HG02870 (cell line): ENCODE measurements around the gene CD40LG.

Experiments
- ATAC-seq: cut with Tn5 transposase; IDR thresholded peaks from one replicate; pipeline ENCODE4 v1.9.1; 2021; ENCODE audit warnings: mild to moderate bottlenecking, moderate library complexity; ENCODE audit not compliant: unreplicated experiment

Gene CD40LG

DNA sequence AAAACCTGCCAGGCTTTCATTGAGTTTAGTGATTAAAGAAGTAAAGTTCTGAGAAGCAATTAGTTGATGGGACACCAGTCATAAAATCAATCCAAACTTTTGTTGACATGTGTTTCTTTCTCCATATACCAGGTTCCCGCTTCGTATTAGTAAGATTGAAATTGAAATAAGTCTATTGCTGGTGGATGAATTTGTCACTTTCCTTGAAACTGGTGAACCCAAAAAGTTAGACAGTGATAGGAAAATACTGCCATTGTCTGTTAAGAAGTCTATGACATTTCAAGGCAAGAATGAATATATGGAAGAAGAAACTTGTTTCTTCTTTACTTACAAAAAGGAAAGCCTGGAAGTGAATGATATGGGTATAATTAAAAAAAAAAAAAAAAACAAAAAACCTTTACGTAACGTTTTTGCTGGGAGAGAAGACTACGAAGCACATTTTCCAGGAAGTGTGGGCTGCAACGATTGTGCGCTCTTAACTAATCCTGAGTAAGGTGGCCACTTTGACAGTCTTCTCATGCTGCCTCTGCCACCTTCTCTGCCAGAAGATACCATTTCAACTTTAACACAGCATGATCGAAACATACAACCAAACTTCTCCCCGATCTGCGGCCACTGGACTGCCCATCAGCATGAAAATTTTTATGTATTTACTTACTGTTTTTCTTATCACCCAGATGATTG, at the start of gene CD40LG:
TSS of gene CD40LG (plus strand) at position 482 of the 684 bp plus-strand sequence. CDS start at position 573, 91 bp downstream.
- ATAC-seq = no peak

DNA sequence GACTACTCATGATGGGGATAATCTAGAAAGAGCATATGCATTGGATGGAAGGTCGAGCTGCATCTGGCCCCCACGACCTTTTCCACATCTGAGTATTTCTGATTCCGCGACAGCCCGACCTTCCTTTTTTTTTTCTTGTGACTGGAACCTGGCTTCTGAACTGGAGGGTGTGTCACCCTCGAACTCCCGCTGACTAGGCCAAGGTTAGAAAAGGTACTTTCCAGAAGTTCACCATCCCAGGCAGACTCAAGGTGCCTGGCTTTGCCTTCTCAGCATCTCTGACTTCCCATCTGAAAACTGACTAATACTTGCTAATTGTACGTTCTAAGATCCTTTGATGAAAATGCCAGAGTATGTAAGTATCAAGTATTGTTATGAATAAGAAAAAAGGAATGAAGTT, 49.3 kb upstream of the CD40LG start:
- ATAC-seq = no peak

DNA sequence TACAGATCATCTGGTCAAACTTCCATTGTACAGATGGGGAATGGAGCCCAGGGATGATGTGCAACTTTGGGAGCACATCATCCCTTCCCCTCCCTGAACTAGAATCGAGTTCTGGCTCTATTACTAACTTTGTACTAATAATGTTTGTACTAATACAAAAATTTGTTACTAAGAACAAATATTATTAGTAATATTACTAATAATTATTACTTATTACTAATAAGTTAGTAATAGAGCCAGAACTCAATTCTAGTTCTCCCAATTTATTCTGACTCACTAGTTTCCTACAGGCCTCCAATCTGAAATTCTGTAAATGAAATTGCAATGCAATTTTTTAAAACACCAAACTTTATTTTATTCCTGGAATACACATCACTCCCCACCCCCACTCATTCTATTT, 47.9 kb upstream of the CD40LG start:
- ATAC-seq = no peak

DNA sequence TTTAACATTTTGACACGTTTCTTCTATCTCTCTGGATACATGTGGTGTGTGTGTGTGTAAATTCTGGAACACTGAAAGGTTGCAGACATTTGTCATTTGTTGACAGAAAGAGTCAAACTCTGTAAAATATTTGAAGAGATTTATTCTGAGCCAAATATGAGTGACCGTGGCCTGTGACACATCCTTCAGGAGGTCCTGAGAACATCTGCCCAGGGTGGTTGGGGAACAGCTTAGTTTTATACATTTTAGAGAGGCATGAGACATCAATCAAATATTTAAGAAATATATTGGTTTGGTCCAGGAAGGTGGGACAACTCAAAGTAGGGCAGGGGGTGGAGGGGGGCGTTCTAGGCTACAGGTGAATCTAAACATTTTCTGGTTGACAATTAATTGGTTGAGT, 40.7 kb upstream of the CD40LG start:
- ATAC-seq = no peak

DNA sequence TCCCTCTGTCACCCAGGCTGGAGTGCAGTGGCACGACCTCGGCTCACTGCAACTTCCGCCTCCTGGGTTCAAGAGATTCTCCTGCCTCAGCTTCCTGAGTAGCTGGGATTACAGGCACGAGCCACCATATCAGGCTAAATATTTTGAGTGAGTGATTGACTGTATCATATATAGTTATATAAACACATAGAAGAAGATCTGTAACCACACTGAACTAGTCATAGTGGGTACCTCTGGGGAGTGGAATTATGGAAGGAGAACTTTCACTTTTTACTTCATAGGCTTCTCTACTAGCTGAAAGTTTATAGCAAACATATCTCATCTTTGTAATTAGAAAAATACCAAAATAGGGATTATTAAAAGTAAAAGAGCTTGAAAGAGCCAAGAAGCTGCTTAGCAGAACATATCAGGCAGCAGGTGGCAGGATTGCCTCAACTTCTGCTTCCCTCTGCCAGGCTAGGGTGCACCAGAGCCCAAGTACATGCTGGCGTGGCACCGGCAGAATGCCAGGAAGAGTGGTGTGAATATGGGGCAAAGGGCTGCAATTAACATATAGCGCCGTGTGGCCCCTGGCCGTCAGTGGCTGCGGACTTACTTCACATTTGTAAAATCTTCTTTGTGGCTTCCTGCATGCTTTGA, 39.5 kb upstream of the CD40LG start:
- no peak for ATAC-seq

DNA sequence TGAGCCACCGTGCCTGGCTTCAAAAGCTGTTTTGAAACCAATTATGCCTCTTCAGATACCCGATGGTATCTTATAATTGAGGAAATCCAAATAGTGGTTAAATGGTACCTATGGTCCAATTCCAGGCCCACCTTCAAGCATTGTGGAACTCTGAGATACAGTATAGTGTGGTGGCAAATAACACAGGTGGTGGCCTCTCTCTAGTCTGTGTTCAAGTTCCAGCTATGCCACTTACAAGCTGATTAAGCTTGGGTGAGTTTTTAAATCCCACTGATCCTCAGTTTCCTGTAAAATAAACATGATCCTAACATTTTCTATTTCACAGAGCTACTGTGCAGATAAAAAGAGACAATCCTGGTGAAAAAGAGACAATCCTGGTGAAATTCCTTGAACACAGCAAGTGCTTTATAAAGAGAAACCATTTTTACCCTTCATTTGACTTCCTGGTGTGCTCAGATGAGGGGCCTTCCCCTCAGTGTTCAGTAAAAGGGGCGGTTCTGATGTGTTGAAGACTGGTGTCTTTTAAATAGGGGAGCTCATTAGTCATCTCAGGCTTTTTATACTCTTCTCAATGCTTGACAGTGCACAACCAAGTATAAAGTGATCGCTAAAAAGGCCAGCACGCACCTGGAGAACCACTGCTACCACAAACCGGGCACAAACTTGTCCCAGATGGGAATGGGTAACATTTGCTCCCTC, 30.8 kb upstream of the CD40LG start:
- ATAC-seq = peak; percentile 99

DNA sequence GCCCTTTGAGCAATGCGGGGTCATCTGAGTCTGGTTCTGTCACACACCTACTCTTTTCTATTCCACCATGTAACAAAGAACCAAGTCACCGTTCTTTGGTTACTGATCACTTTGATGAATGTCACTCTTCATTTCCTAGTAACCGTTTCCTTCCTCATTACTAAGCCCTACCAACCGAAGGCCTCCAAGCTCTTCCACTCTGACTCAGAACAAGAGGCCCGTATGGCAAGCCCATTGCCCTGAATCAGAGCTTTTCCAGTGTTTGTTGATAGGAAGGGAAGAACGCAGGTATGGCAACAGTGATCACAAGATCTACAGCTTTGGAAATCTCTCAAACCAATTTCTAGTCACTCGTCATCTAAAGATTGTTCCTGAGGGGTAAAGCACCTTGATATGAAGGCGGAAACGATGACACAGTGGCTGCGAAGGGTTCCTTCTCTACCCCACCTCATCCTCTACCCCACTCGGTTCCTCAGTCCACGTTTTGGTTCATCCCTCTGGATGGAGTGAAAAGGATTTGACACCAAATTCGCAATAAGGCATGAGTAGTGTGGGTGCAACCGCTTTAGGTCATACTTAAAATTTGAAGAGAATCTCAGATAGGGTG, 28.0 kb upstream of the CD40LG start:
- ATAC-seq = no peak

DNA sequence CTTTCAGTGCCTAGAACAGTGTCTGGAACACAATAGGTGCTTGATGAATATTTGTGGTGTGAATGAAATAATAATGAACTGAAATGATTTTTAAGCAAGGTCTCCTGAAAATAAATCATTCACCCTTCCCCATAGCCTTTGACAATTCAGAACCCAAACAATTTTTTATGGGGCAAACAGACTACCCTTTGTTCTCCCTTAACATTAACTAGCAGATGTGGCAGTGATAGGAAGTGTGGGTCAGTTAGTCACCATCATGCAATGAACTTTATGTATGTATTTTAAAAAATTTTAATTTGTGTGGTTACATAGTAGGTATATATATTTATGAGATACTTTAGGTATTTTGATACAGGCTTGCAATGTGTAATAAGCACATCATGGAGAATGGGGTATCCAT, 27.2 kb upstream of the CD40LG start:
- no peak for ATAC-seq

DNA sequence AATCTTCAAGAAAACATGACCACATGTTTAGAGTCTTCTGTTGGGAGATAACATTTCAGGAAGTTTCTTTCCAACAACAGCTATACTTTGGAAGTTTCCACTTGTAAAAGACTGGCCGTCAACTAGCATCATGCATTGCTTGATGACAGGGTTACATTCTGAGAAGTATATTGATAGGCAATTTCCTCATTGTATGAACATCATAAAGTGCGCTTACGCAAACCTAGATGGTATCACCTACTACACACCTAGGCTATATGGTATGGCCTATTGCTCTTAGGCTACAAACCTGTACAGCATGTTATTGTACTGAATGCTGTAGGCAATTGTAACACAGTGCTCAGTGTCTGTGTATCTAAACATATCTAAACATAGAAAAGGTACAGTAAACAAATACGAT, 25.4 kb upstream of the CD40LG start:
- no peak for ATAC-seq

DNA sequence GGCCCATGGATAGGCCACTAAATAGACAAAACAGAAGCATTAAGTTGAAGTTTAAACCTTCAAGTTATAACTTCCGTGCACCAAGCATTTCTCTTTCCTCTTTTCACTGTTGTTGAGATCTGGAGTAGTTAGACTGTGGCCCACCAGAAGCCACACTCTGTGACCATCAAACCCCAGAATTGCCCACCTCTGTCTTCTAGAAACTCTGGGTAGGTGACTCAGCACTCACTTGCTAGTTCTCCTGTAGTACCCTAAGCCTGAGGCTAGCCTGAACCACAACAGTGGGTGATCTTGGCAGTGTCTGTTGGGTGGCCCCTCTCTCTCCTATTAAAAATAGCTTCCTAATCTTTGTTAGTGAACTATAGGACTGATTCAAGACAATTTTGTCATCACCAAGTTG, 24.6 kb upstream of the CD40LG start:
- ATAC-seq = no peak

DNA sequence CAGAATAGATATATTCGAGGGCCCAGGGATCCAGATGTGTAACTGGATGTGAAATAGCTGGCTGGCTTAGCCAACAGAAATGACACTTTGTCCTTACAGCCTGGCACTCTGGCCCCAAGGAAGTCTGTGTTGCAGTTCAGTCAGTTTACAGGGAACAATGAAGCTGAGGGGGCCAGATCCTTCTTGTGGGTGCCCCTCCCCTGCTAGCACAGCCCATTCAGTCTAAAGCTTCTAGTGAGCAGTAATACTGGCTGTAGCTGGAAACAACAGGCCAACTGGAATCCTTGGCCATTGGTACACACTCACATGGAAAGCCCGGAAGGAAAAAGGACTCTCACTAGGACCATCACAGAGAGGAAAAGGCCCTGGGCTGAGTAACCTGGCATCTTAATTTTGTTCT, 22.7 kb upstream of the CD40LG start:
- ATAC-seq = no peak

DNA sequence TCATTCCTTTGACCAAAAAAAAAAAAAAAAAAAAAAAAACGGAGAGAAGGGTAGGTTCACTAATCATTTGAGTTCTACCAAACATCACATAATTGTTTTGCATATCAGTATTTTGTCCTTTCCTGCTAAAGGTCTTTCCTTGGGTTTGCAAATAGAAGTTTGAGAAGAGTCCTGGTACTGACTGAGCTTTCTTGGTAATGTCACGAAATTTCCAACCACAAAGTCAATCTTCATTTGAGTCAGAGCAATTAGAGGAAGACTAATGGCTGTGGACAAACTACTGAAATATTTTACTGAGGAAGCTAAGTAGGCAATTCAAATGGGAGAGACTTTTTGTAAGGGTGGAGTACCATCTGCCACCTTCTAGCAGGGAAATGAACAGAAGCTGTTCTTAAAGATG, 21.7 kb upstream of the CD40LG start:
- peak; percentile 81 for ATAC-seq

DNA sequence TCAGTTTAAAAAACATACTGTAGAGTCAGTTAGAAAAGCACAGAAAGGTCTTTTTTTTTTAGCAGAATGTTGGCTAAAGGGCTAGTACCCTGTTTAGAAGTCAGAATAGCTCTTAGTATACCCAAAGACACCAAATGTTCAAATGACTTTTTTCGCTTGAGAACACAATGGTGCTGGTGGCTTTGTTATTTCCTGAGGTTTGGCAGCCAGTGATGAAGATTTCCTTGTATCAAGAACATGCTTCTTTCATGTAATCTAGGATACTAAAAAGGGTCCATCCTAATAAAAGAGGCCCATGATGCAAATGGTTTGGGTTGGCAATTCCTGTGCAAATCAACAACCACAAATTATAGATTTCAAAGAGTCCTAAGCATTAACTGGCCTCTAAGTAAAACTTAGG, 21.1 kb upstream of the CD40LG start:
- ATAC-seq = no peak

DNA sequence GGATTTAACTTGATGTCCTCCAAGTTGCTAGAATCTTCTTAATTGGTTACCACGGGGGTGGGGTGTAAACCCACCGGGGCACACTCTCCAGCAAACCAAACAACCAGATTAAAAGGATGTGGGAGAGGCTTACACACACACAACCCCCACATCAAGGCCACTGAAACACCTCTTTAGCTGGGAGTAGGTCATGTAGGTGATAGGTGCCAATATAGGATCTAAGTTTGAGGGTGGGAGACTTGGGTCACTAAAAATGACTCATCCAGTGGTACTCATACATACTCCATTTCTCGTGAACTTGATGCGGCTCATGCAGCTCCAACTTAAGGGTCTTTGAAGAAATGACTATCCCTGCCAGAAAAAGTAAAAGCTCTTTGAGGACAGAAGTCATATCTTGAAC, 20.5 kb upstream of the CD40LG start:
- no peak for ATAC-seq

DNA sequence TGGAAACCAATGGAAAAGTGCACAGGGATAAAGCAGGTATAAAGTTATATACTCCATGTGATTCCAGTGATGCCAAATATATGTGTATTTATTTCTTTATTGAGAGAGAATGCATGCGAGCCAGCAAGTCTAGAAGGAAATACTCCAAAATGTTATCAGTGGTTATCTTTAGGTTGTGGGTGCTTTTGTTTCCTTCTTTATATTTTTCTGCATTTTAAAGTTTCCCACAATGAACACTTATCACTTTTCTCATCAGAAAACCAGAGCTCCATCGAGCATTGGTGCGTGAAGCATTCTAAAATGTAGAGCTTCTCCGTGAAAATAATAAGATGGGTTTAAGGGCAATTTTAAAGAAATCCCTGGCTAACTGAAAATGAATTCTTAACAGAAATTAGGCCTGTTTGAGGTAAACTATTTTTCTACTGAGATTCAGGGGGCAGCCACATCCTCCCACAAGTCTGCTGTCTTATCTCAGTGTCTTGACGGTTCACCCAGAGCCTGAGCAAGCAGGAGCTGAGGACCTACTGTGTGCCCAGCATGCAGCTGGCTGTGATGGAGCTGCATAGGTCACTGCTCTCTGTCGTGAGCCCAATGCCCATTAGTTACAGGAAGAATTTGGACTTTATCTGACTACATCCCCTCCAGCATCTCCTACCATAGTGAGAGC, 18.7 kb upstream of the CD40LG start:
- ATAC-seq = no peak

DNA sequence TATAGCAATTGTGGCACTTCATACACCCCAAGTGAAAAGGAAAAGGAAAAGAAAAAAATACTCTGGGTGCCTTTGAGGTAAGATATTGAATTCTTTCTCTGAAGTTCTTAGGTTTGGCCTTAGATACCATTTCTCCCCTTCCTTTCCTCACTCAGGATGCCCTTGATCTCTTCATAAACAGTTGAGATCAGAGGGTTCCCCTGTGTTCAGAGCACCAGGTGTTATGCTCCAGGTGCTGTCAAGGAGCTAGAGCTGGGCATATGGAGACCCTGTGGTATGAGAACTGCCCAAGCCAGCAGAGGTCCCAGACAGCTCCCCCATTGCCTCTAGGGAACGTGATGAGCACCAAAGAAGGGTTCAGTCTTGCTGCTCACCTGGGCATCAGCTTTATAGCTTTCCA, 17.1 kb upstream of the CD40LG start:
- no peak for ATAC-seq

DNA sequence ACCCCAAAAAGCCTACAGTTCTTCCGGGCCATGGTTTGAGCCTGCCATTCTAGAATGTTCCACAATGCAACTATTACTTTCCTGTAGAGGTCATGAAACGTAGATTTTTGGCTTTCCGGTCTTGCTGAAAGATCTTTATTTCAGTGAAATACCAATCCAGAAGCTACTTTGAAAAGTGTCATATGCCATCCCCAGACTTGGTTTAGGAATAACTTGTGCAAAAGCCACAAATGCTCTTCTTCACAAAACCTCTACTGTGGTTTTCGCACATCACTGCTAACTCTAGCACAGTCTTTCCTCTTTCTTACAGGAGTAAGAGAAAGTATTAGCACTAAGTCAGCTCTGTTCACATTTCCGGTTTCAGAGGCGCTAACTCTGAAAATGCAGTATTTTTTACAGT, 12.7 kb upstream of the CD40LG start:
- ATAC-seq = no peak

DNA sequence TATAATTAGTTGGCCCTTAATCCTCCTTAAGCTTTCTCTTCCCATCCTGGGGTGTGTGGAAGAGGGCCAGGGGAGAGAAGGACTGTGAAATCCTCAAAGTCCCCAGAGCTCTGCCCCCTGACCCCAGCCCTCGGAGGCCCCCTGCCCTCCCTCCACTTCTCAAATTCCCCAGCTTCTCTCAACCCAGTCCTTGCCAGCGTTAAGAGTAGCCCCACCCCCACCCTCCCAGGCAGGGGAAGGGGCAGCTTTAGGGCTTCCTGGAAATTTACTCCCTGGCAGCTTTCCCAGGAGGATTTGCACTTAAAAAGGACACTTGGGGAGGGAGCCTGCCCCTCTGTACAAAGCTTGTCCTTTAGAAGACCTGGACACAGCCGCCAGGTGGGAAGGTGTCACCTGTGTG, 11.8 kb upstream of the CD40LG start:
- ATAC-seq = no peak

DNA sequence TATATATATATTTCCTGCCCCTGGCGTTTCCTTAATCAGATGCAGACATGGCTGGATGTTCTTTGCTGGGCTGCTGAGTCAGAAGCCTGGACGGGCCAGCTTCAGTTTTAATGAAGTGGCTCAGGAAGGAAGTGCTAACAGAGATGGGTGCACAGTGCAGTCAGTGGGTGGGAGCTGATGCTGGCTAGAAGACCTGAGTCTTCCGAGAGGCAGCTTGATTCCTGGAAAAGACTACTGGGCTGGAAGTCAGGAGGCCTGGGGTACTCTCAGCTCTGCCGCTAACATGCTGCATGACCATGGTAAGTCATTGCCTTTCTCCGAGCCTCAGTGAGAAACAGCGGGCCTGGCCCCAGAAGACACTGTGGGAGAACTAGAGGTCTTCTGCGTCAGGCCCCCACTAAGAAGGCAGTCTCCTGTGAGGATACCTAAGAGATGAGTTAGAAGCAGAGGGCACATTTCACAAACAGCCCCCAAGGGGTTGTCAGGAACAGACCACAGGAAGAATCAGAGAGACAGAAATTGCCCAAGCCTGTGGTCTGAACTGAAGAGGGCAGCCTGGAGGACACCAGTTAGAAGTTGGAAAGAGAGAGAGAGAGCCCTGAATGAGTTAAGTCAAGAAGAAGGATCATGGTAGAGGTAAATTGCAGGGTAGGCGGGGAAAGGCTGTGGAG, 8.3 kb upstream of the CD40LG start:
- ATAC-seq = no peak

DNA sequence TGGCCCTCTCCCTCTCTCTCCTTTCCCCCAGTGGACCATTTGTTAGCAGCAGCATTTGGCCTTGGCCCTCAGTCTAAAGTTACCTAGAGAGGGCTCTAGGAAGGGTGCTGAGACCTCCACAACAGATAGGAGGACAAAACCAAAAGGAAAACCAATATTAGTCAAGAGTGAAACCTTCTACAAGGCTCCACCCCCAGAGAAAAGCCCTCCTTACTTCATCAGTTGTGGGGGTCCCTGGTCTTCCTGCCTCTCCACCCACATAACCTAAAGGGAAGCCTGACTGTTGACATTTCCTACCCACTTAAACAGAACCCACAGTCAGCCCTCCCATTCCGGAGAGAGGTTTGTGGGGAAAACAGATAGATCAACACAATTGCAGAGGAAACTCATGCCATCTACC, 4.7 kb upstream of the CD40LG start:
- ATAC-seq = no peak
